GM23338 (cell line): ENCODE results near the gene EFNA4. TPM values are rescaled to one million over a fixed set of nuclear protein-coding genes. Genes with fewer than 3 reads are reported as not detected.

Experiments
- CREB1 ChIP-seq: fragments of 250-450 bp; sonication (Bioruptor Pico); IDR thresholded peaks from 2 replicates; pipeline ENCODE4 v1.5.0; 2020; ENCODE audit warnings: low read depth, mild to moderate bottlenecking, moderate library complexity
- ETS1 ChIP-seq: IDR thresholded peaks from 2 replicates; pipeline ENCODE4 v1.6.1; 2016; ENCODE audit warnings: antibody characterized with exemption
- EZH2 ChIP-seq: fragments of 200-600 bp; sonication (generic); IDR thresholded peaks from one replicate; pipeline ENCODE4 v1.8.0; 2017; ENCODE audit warnings: antibody characterized with exemption, mild to moderate bottlenecking, low read depth; ENCODE audit not compliant: unreplicated experiment
- POLR2AphosphoS5 ChIP-seq: IDR thresholded peaks from 2 replicates; pipeline ENCODE4 v1.6.1; 2016; ENCODE audit warnings: antibody characterized with exemption, low read depth
- STAT1 ChIP-seq: IDR thresholded peaks from one replicate; pipeline ENCODE4 v1.6.1; 2016; ENCODE audit warnings: antibody characterized with exemption; ENCODE audit not compliant: unreplicated experiment
- ZNF331 ChIP-seq: fragments of 250-450 bp; sonication (Bioruptor Pico); IDR thresholded peaks from 2 replicates; pipeline ENCODE4 v1.5.0; 2020; ENCODE audit warnings: low read depth, mild to moderate bottlenecking, moderate library complexity
- polyA plus RNA-seq: library from polyadenylated mRNA; unstranded; fragments of >200 nt; fragmentation: Nextera tagmentation; extraction: Ambion mirVana; gene quantifications from 2 replicates; pipeline ENCODE4 v1.2.1, GENCODE V29; 2016
- total RNA-seq: library from RNA; depleted of rRNA; stranded (reverse); fragments of >200 nt; shearing (Covaris generic); gene quantifications from 2 replicates; pipeline ENCODE4 v1.2.3, GENCODE V29; 2014
- TF ChIP-seq, protein P1 (sequence below): fragments of 250-450 bp; sonication (Bioruptor Pico); IDR thresholded peaks from 2 replicates; pipeline ENCODE4 v1.5.0; 2020; ENCODE audit warnings: mild to moderate bottlenecking, moderate library complexity
- TF ChIP-seq, protein P2 (sequence below), 2 experiments: fragments of 200-600 bp in 1 of 2; sonication (generic) in 1 of 2; conservative IDR thresholded peaks; 2 replicates each; pipeline versions ENCODE4 v1.5.1 to v1.6.1; 2016 to 2017; ENCODE audit warnings: antibody characterized with exemption in 2 of 2, low read depth in 2 of 2, mild to moderate bottlenecking in 2 of 2, moderate library complexity in 1 of 2

EFNA4 gene
- total and polyA plus RNA-seq, 2 experiments from 2014 or later: 11.1 to 22.9 TPM

DNA sequence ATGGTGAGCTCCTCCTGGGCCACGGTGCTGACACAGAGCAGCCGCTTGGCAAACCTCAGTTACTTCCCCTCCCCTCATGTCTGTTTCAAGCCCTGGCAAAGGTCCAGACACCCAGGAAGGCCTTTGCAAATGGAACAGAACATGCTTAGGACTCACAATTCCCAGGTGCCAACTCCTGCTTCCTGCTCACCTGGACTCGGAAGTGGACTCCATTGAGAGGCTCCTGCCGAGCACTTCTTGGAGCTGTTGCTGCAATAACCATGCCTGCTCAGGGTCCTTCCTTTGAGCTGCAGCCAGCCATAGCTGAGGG lies 40.7 kb upstream of the EFNA4 start (continued):
- TF ChIP-seq, protein P1, sequence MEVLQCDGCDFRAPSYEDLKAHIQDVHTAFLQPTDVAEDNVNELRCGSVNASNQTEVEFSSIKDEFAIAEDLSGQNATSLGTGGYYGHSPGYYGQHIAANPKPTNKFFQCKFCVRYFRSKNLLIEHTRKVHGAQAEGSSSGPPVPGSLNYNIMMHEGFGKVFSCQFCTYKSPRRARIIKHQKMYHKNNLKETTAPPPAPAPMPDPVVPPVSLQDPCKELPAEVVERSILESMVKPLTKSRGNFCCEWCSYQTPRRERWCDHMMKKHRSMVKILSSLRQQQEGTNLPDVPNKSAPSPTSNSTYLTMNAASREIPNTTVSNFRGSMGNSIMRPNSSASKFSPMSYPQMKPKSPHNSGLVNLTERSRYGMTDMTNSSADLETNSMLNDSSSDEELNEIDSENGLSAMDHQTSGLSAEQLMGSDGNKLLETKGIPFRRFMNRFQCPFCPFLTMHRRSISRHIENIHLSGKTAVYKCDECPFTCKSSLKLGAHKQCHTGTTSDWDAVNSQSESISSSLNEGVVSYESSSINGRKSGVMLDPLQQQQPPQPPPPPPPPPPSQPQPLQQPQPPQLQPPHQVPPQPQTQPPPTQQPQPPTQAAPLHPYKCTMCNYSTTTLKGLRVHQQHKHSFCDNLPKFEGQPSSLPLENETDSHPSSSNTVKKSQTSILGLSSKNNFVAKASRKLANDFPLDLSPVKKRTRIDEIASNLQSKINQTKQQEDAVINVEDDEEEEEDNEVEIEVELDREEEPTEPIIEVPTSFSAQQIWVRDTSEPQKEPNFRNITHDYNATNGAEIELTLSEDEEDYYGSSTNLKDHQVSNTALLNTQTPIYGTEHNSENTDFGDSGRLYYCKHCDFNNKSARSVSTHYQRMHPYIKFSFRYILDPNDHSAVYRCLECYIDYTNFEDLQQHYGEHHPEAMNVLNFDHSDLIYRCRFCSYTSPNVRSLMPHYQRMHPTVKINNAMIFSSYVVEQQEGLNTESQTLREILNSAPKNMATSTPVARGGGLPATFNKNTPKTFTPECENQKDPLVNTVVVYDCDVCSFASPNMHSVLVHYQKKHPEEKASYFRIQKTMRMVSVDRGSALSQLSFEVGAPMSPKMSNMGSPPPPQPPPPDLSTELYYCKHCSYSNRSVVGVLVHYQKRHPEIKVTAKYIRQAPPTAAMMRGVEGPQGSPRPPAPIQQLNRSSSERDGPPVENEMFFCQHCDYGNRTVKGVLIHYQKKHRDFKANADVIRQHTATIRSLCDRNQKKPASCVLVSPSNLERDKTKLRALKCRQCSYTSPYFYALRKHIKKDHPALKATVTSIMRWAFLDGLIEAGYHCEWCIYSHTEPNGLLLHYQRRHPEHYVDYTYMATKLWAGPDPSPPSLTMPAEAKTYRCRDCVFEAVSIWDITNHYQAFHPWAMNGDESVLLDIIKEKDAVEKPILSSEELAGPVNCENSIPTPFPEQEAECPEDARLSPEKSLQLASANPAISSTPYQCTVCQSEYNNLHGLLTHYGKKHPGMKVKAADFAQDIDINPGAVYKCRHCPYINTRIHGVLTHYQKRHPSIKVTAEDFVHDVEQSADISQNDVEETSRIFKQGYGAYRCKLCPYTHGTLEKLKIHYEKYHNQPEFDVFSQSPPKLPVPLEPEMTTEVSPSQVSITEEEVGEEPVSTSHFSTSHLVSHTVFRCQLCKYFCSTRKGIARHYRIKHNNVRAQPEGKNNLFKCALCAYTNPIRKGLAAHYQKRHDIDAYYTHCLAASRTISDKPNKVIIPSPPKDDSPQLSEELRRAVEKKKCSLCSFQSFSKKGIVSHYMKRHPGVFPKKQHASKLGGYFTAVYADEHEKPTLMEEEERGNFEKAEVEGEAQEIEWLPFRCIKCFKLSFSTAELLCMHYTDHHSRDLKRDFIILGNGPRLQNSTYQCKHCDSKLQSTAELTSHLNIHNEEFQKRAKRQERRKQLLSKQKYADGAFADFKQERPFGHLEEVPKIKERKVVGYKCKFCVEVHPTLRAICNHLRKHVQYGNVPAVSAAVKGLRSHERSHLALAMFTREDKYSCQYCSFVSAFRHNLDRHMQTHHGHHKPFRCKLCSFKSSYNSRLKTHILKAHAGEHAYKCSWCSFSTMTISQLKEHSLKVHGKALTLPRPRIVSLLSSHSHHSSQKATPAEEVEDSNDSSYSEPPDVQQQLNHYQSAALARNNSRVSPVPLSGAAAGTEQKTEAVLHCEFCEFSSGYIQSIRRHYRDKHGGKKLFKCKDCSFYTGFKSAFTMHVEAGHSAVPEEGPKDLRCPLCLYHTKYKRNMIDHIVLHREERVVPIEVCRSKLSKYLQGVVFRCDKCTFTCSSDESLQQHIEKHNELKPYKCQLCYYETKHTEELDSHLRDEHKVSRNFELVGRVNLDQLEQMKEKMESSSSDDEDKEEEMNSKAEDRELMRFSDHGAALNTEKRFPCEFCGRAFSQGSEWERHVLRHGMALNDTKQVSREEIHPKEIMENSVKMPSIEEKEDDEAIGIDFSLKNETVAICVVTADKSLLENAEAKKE: no peak
- TF ChIP-seq ETS1 (no peak), ZNF331 (CRISPR knock-in tag) (no peak), EZH2 (no peak), POLR2AphosphoS5 (no peak), STAT1 (no peak), CREB1 (CRISPR knock-in tag) (no peak)
- TF ChIP-seq, protein P2, sequence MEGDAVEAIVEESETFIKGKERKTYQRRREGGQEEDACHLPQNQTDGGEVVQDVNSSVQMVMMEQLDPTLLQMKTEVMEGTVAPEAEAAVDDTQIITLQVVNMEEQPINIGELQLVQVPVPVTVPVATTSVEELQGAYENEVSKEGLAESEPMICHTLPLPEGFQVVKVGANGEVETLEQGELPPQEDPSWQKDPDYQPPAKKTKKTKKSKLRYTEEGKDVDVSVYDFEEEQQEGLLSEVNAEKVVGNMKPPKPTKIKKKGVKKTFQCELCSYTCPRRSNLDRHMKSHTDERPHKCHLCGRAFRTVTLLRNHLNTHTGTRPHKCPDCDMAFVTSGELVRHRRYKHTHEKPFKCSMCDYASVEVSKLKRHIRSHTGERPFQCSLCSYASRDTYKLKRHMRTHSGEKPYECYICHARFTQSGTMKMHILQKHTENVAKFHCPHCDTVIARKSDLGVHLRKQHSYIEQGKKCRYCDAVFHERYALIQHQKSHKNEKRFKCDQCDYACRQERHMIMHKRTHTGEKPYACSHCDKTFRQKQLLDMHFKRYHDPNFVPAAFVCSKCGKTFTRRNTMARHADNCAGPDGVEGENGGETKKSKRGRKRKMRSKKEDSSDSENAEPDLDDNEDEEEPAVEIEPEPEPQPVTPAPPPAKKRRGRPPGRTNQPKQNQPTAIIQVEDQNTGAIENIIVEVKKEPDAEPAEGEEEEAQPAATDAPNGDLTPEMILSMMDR (conservative IDR thresholded peaks at IDR 0.05; ENCODE audit: low read depth in 2 of 2): no peak
